Karpas-422 (cell line): ENCODE measurements around the gene IMPA2. TPM values are rescaled to one million over a fixed set of nuclear protein-coding genes. Genes with fewer than 3 reads are reported as not detected.

Experiments used
- DNase-seq: peaks from one replicate; pipeline ENCODE4 v3.0.0-alpha.2; 2015
- H2AFZ ChIP-seq: fragments of 200-600 bp; sonication (generic); 2 replicates; pipeline ENCODE4 v1.6.1; 2014; ENCODE audit warnings: antibody characterized with exemption, low read length, mixed read lengths
- H3K27ac ChIP-seq: fragments of 200-600 bp; sonication (generic); 2 replicates; pipeline ENCODE4 v1.5.1; 2014; ENCODE audit warnings: mild to moderate bottlenecking, low read length, moderate library complexity
- H3K27me3 ChIP-seq: fragments of 200-600 bp; sonication (generic); 2 replicates; pipeline ENCODE4 v1.6.1; 2014; ENCODE audit warnings: low read length, mixed read lengths
- H3K36me3 ChIP-seq: fragments of 200-600 bp; sonication (generic); 2 replicates; pipeline ENCODE4 v1.6.1; 2014; ENCODE audit warnings: low read length, mixed read lengths; ENCODE audit not compliant: insufficient read depth
- H3K4me1 ChIP-seq: fragments of 200-600 bp; sonication (generic); 2 replicates; pipeline ENCODE4 v1.6.1; 2014; ENCODE audit warnings: mild to moderate bottlenecking, low read length, mixed read lengths
- H3K4me2 ChIP-seq: fragments of 200-600 bp; sonication (generic); 2 replicates; pipeline ENCODE4 v1.6.1; 2014; ENCODE audit warnings: low read length, low read depth, mild to moderate bottlenecking; ENCODE audit not compliant: poor library complexity, severe bottlenecking
- H3K4me3 ChIP-seq: fragments of 200-600 bp; sonication (generic); 2 replicates; pipeline ENCODE4 v1.5.1; 2014; ENCODE audit warnings: mild to moderate bottlenecking, antibody characterized with exemption, low read length, mixed read lengths
- H3K79me2 ChIP-seq: fragments of 200-600 bp; sonication (generic); 2 replicates; pipeline ENCODE4 v1.6.1; 2014; ENCODE audit warnings: mild to moderate bottlenecking, low read length, mixed read lengths
- H3K9ac ChIP-seq: fragments of 200-600 bp; sonication (generic); 2 replicates; pipeline ENCODE4 v1.6.0; 2014; ENCODE audit warnings: low read length
- H3K9me2 ChIP-seq: fragments of 200-600 bp; sonication (generic), shearing (Covaris generic); replicated peaks from 2 replicates; pipeline ENCODE4 v1.6.0; 2014; ENCODE audit warnings: mild to moderate bottlenecking, low read length, moderate library complexity; ENCODE audit not compliant: insufficient read depth
- H3K9me3 ChIP-seq: fragments of 300-700, 200-600 bp; sonication (generic); 2 replicates; pipeline ENCODE4 v1.6.1; 2014; ENCODE audit warnings: low read length, mixed read lengths
- H4K20me1 ChIP-seq: fragments of 200-600 bp; sonication (generic); 2 replicates; pipeline ENCODE4 v1.6.1; 2014; ENCODE audit warnings: mild to moderate bottlenecking, antibody characterized with exemption, low read length, low read depth; ENCODE audit not compliant: insufficient read depth
- total RNA-seq: library from RNA; depleted of rRNA; stranded (reverse); fragments of >200 nt; shearing (Covaris generic); gene quantifications from 2 replicates; pipeline ENCODE4 v1.2.3, GENCODE V29; 2014; ENCODE audit warnings: low replicate concordance

IMPA2 gene
- total RNA-seq, 1 experiment from 2014 or later: 0.89 TPM

DNA sequence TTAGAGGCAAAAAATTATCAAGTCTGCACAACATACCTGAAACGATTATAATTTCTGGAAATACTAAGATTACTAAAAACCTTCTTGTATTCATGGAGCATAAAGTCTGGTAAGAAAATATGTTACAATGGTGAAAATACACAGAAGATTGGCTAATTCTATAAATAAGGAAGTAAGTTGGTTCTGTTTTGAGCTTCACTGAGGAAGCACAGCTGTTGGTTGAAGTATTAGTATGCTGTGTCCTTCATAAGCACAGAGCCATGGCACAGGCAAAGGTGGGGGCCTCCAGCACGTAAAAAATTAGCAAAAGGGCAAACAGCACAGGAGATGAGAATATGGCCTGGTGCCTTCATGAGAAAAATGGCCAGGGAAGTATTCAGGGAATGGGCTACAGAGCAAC, 72.0 kb downstream of the IMPA2 start:
- no peak overlapping the region for H3K4me2 ChIP-seq
- H3K9ac ChIP-seq: no peak overlapping the region; the same call in 1 of the 2 replicates
- no peaks in the 10 kb centered on the region for H3K9me2 ChIP-seq
- H3K27me3 ChIP-seq: no peaks in the 10 kb centered on the region
- DNase-seq: peak; percentile 60
- no peaks in the 10 kb centered on the region for H3K36me3 ChIP-seq
- no peak overlapping the region for H3K4me3 ChIP-seq
- H3K79me2 ChIP-seq: no peaks in the 10 kb centered on the region
- peaks cover 37% of the 10 kb centered on the region for H3K4me1 ChIP-seq
- 0 out of 2 replicates have a peak overlapping the region, but pooled peaks have one; percentile 42 for H2AFZ ChIP-seq
- no peak overlapping the region for H3K27ac ChIP-seq
- no peaks in the 10 kb centered on the region for H3K9me3 ChIP-seq
- H4K20me1 ChIP-seq: no peaks in the 10 kb centered on the region

DNA sequence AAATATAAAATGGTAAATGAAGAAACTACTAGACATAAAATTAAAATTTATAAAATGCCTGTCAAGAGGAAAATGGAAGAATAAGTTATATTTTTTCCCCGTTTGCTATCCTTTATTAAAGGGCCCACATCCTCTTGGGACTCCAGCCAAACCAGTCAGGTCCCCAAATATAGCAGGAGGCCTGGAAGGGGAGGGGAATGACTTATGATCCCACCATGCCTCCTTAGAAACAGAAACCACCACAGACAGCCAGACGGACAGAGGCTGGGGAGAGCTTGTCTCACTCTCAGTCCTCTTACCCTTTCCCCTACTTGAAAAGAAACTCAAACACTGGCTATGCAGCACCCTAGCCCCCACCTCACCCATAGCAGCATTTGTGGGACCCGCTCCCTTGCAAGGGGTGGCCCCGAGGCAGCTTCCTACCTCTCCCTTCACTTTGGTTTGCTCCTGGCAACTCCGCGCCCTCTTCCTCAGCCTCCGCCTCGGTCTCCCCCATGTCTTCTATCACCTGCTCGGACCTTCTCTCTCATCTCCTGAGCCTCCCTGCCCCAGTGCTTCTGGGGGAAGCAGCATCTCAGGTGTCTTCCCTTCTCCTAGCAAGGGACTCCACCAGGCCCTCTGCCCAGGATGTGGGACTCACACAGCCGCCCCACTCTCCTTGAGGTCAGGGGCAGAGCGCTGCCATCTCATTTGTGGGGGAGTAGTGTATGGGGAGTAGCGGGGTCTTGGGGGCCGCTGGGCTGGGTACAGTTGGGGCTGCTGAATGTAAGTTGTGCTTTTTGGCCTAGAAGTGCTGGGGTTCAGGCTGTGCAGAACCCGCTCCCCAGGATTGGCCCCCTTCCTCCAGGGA, 75.0 kb downstream of the IMPA2 start:
- H4K20me1 ChIP-seq: no peaks in the 10 kb centered on the region
- H3K27me3 ChIP-seq: no peaks in the 10 kb centered on the region
- H3K9me3 ChIP-seq: no peaks in the 10 kb centered on the region
- no peaks in the 10 kb centered on the region for H3K36me3 ChIP-seq
- no peak for DNase-seq
- no peak overlapping the region for H2AFZ ChIP-seq
- H3K9me2 ChIP-seq: no peaks in the 10 kb centered on the region
- no peak overlapping the region for H3K4me2 ChIP-seq
- H3K4me1 ChIP-seq: peaks cover 10% of the 10 kb centered on the region
- H3K4me3 ChIP-seq: no peak overlapping the region
- no peak overlapping the region for H3K9ac ChIP-seq
- H3K79me2 ChIP-seq: no peaks in the 10 kb centered on the region
- no peak overlapping the region for H3K27ac ChIP-seq

DNA sequence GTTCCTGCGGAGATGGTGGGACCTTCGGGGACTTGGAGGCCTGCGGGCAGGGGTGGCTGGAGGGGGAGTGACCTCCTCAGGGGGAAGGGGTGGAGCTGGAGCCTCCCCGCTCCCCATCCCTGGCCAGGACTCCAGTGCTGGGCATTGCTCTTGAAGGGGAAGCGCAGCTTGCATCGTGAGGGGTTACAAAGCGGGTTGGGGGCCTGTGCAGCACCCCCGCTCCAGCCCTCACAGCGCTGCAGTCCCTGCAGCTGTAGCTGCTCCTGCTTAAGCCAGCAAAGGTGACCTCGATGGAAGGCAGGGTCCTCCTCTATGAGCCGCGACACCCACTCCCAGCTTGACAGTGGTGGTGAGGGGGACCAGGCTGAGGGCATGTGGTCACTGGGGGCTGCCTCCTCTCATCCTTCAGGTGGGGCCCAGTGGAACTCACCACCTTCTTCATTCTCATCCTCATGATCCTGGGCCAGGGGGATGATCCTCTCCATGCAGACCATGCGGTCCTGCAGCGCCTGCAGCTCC, 75.6 kb downstream of the IMPA2 start:
- no peak for DNase-seq

DNA sequence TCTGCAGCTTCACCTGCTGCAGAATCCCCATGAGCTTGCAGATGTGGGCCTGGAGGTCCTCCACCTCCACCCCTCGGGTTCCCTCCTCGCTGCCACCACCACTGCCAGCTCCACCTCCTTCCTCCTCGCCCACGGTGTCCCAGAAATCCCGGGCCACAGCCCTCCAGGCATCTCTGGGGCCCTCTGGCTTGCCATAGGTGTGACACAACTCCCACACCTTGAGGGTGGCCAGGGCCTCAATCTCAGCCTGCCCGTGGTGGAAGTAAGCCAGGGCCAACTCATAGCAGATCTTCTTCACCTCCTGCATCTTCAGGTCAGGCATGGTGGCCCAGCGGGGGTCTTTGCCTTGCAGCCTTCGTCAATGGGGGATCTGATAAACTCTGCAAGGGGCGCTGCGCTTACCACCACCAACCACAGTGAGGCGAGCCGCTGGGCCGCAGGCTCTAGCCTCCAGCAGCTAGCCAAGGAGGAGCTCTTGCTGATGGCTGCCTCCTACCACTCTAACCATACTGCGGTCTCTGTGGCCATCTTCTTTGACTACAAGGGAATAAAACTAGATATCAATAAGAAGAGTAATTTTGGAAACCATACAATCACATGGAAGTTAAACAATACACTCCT, 76.2 kb downstream of the IMPA2 start:
- Histone ChIP-seq H3K4me3 (no peak overlapping the region), H3K36me3 (no peaks in the 10 kb centered on the region), H3K4me1 (peaks cover 9% of the 10 kb centered on the region), H3K27me3 (no peaks in the 10 kb centered on the region), H3K9me3 (no peaks in the 10 kb centered on the region), H3K9me2 (no peaks in the 10 kb centered on the region), H3K27ac (no peak overlapping the region), H2AFZ (no peak overlapping the region), H3K79me2 (no peaks in the 10 kb centered on the region), H3K4me2 (no peak overlapping the region), H3K9ac (no peak overlapping the region), H4K20me1 (no peaks in the 10 kb centered on the region)
- no peak for DNase-seq

More for the DNA sequence above, 75.6 kb downstream of the IMPA2 start:
- Histone ChIP-seq H2AFZ (no peak overlapping the region), H3K9me2 (no peaks in the 10 kb centered on the region), H3K36me3 (no peaks in the 10 kb centered on the region), H4K20me1 (no peaks in the 10 kb centered on the region), H3K9ac (no peak overlapping the region), H3K9me3 (no peaks in the 10 kb centered on the region), H3K27ac (no peak overlapping the region), H3K4me2 (no peak overlapping the region), H3K79me2 (no peaks in the 10 kb centered on the region), H3K4me1 (peaks cover 9% of the 10 kb centered on the region), H3K4me3 (no peak overlapping the region), H3K27me3 (no peaks in the 10 kb centered on the region)

DNA sequence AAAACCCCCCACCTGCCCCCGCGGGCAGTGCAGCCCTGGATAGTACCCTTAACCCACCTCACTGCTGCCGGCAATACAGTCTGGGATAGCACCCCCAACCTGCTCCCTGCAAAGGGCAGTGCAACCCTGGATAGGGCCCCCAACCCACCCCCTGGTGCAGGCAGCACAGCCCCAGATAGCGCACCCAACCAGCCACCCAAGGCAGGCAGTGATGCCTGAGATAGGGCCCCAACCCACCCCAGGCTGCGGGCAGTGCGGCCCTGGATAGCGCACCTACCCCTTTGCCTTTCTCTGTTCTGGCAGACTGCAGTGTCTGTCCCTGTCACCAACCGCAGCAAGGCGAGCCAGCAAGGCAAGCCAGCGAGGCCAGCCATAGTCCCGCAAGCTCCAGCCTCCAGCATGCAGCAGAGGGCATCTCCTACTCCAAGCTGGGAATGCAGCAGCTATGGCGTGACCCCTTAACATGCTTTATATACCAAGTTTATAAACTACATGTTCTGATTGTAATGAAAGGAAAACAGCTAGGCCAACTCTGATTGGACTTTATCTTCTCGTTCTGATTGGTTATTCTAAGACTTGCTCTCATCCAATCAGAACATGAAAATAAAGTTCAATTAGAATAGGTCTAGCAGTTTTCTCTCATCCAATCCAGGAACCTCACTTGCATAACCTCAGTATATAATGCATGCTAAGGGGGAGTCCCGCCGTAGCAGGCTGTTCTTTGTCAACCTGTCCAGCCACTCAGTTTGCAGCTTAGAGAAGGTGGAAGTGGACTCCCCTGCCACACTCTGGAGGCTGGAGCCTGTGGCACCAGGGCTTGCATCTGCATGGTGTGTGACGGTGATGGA, 78.3 kb downstream of the IMPA2 start:
- Histone ChIP-seq H3K27ac (no peak overlapping the region), H3K4me2 (no peak overlapping the region), H3K9ac (no peak overlapping the region)

DNA sequence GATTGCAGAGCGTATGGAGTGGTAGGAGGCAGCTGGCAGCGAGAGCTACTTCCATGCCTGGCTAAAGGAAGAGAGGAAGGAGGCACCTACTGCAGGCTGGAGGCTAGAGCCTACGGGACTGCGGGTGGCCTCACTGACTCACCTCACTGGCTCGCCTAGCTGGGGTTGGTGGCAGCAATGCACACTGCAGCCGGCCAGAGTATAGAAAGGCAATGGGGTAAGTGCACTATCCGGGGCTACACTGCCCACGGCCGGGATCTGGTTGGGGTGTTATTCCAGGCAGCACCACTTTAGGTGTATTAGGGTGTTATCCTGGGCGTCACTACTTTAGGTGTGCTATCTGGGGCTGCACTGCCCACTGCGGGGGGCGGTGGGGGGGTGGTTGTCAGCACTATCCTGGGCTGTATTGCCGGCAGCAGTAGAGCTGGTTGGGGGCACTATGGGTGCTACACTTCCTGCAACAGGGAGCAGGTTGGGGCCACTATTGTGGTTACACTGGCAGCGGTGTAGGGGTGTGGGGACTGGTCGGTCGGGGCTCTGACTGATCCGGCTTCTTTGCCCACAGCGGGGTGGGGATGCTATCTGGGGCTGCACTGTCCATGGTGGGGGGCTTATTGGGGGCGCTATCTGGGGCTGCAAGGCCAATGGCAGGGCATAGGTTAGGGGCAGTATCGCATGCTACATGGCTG, 79.0 kb downstream of the IMPA2 start:
- no peak overlapping the region for H3K9ac ChIP-seq
- H3K4me3 ChIP-seq: no peak overlapping the region
- H3K9me2 ChIP-seq: no peaks in the 10 kb centered on the region
- H3K9me3 ChIP-seq: no peaks in the 10 kb centered on the region
- no peak overlapping the region for H3K27ac ChIP-seq
- H3K27me3 ChIP-seq: no peaks in the 10 kb centered on the region
- no peaks in the 10 kb centered on the region for H3K79me2 ChIP-seq
- DNase-seq: no peak
- H3K4me2 ChIP-seq: no peak overlapping the region
- H2AFZ ChIP-seq: no peak overlapping the region
- H4K20me1 ChIP-seq: no peaks in the 10 kb centered on the region
- H3K4me1 ChIP-seq: no peaks in the 10 kb centered on the region
- no peaks in the 10 kb centered on the region for H3K36me3 ChIP-seq

More for the DNA sequence above, 78.3 kb downstream of the IMPA2 start:
- Histone ChIP-seq H3K4me1 (no peaks in the 10 kb centered on the region), H3K79me2 (no peaks in the 10 kb centered on the region), H3K27me3 (no peaks in the 10 kb centered on the region), H3K9me3 (no peaks in the 10 kb centered on the region), H4K20me1 (no peaks in the 10 kb centered on the region), H3K9me2 (no peaks in the 10 kb centered on the region), H3K4me3 (no peak overlapping the region), H2AFZ (no peak overlapping the region), H3K36me3 (no peaks in the 10 kb centered on the region)
- DNase-seq: peak; percentile 59

DNA sequence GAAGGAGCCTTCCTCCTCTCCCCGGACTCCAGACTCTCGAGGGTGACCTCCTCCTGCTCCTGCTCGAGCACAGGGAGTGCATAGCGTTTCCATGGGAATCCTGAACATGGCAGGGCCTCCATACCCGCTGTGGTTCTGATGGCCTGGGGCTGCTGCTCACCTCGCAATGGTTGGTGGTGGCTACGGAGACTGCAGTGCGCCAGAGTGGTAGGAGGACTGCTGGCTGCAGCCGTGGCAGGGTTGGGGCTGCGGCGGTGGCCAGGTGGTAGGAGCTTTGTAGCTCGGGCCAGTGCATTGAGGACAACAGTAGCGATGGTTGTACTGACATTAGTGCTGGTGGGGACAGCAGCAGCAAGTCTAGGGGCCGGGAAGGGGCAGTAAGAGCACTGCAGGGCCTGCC, 80.4 kb downstream of the IMPA2 start:
- DNase-seq: no peak
- Histone ChIP-seq H3K9me3 (no peaks in the 10 kb centered on the region), H2AFZ (no peak overlapping the region), H3K9ac (no peak overlapping the region), H3K79me2 (no peaks in the 10 kb centered on the region), H3K36me3 (no peaks in the 10 kb centered on the region), H3K27ac (no peak overlapping the region), H3K27me3 (no peaks in the 10 kb centered on the region), H3K9me2 (no peaks in the 10 kb centered on the region), H3K4me3 (no peak overlapping the region), H3K4me2 (no peak overlapping the region), H3K4me1 (no peaks in the 10 kb centered on the region), H4K20me1 (no peaks in the 10 kb centered on the region)
